GM23338 (cell line): ENCODE measurements around the gene EXTL1.

Experiments
- CREB1 ChIP-seq: fragments of 250-450 bp; sonication (Bioruptor Pico); IDR thresholded peaks from 2 replicates; pipeline ENCODE4 v1.5.0; 2020; ENCODE audit warnings: low read depth, mild to moderate bottlenecking, moderate library complexity
- CTCF ChIP-seq, 2 experiments: fragments of 200-600 bp in 1 of 2; sonication (generic) in 1 of 2; conservative IDR thresholded peaks; 2 replicates each; pipeline versions ENCODE4 v1.5.1 to v1.6.1; 2016 to 2017; ENCODE audit warnings: antibody characterized with exemption in 2 of 2, low read depth in 2 of 2, mild to moderate bottlenecking in 2 of 2, moderate library complexity in 1 of 2
- ETS1 ChIP-seq: IDR thresholded peaks from 2 replicates; pipeline ENCODE4 v1.6.1; 2016; ENCODE audit warnings: antibody characterized with exemption
- EZH2 ChIP-seq: fragments of 200-600 bp; sonication (generic); IDR thresholded peaks from one replicate; pipeline ENCODE4 v1.8.0; 2017; ENCODE audit warnings: antibody characterized with exemption, mild to moderate bottlenecking, low read depth; ENCODE audit not compliant: unreplicated experiment
- EZH2phosphoT487 ChIP-seq: fragments of 200-600 bp; sonication (generic); IDR thresholded peaks from one replicate; pipeline ENCODE4 v1.8.1; 2018; ENCODE audit warnings: antibody characterized with exemption; ENCODE audit not compliant: unreplicated experiment
- JUNB ChIP-seq: IDR thresholded peaks from one replicate; pipeline ENCODE4 v1.6.1; 2016; ENCODE audit warnings: antibody characterized with exemption; ENCODE audit not compliant: unreplicated experiment
- NANOG ChIP-seq: IDR thresholded peaks from 2 replicates; pipeline ENCODE4 v1.6.1; 2016; ENCODE audit warnings: antibody characterized with exemption, borderline replicate concordance
- POLR2AphosphoS5 ChIP-seq: IDR thresholded peaks from 2 replicates; pipeline ENCODE4 v1.6.1; 2016; ENCODE audit warnings: antibody characterized with exemption, low read depth
- REST ChIP-seq: IDR thresholded peaks from one replicate; pipeline ENCODE4 v1.6.1; 2018; ENCODE audit warnings: antibody characterized with exemption; ENCODE audit not compliant: unreplicated experiment
- STAT1 ChIP-seq: IDR thresholded peaks from one replicate; pipeline ENCODE4 v1.6.1; 2016; ENCODE audit warnings: antibody characterized with exemption; ENCODE audit not compliant: unreplicated experiment
- ZNF114 ChIP-seq: fragments of 250-450 bp; sonication (Bioruptor Pico); IDR thresholded peaks from 2 replicates; pipeline ENCODE4 v1.5.0; 2020; ENCODE audit warnings: mild to moderate bottlenecking, moderate library complexity
- ZNF331 ChIP-seq: fragments of 250-450 bp; sonication (Bioruptor Pico); IDR thresholded peaks from 2 replicates; pipeline ENCODE4 v1.5.0; 2020; ENCODE audit warnings: low read depth, mild to moderate bottlenecking, moderate library complexity
- ZNF462 ChIP-seq: fragments of 250-450 bp; sonication (Bioruptor Pico); IDR thresholded peaks from 2 replicates; pipeline ENCODE4 v1.5.0; 2020; ENCODE audit warnings: mild to moderate bottlenecking, moderate library complexity

- TF ChIP-seq REST = no peak
- no peak for TF ChIP-seq EZH2
- no peak for TF ChIP-seq CTCF (conservative IDR thresholded peaks at IDR 0.05; ENCODE audit: low read depth in 2 of 2)
- TF ChIP-seq POLR2AphosphoS5 = no peak
- TF ChIP-seq CREB1 = no peak
- no peak for TF ChIP-seq JUNB
- no peak for TF ChIP-seq ZNF462 (CRISPR knock-in tag)
- no peak for TF ChIP-seq NANOG
- no peak for TF ChIP-seq ETS1
- TF ChIP-seq STAT1 = no peak
- no peak for TF ChIP-seq EZH2phosphoT487
- TF ChIP-seq ZNF114 (CRISPR knock-in tag) = no peak
- no peak for TF ChIP-seq ZNF331 (CRISPR knock-in tag)
Observed at GRCh38 chr1:25985171-25985570, 36.4 kb upstream of the EXTL1 start.
